Fibroblast of lung (primary cell): ENCODE data around the gene ING5. TPM values are rescaled to one million over a fixed set of nuclear protein-coding genes. Genes with fewer than 3 reads are reported as not detected.
A peak's percentile ranks its signal among the peaks of the same experiment; 100 is the strongest.

Source experiments
- DNase-seq, 2 donors: peaks; one replicate each; pipeline versions ENCODE4 v3.0.0 to v3.0.0-alpha.2; 2010; ENCODE audit warnings: low read depth in 2 of 2
- H2AFZ ChIP-seq: 2 replicates; pipeline ENCODE4 v1.5.1; 2012; ENCODE audit warnings: low read length, control low read depth, inconsistent platforms
- H3K27ac ChIP-seq: 2 replicates; pipeline ENCODE4 v1.5.1; 2011; ENCODE audit warnings: low read length, control low read depth; ENCODE audit not compliant: insufficient read depth
- H3K27me3 ChIP-seq: 2 replicates; pipeline ENCODE4 v1.5.1; 2011; ENCODE audit warnings: mild to moderate bottlenecking, low read length; ENCODE audit not compliant: control insufficient read depth, insufficient read depth
- H3K36me3 ChIP-seq: 2 replicates; pipeline ENCODE4 v1.5.1; 2011; ENCODE audit warnings: low read length; ENCODE audit not compliant: control insufficient read depth, insufficient read depth
- H3K4me1 ChIP-seq: 2 replicates; pipeline ENCODE4 v1.5.1; 2011; ENCODE audit warnings: low read length; ENCODE audit not compliant: control insufficient read depth, insufficient read depth; ENCODE audit errors: extremely low read depth
- H3K4me2 ChIP-seq: 2 replicates; pipeline ENCODE4 v1.5.1; 2011; ENCODE audit warnings: low read length, control low read depth; ENCODE audit not compliant: insufficient read depth; ENCODE audit errors: extremely low read depth
- H3K4me3 ChIP-seq, 4 experiments: fragments of 200-600 bp in 1 of 4; sonication (generic) in 1 of 4; replicated peaks in 1 of 4; 2 replicates each; pipeline ENCODE4 v1.5.1; 2011 to 2016; ENCODE audit warnings: low read length in 4 of 4, low read depth in 3 of 4, mild to moderate bottlenecking in 3 of 4, control low read depth in 2 of 4, inconsistent platforms in 1 of 4, mixed read lengths in 1 of 4; ENCODE audit not compliant: insufficient read depth in 1 of 4; ENCODE audit errors: control extremely low read depth in 1 of 4
- H3K79me2 ChIP-seq: 2 replicates; pipeline ENCODE4 v1.5.1; 2012; ENCODE audit warnings: mild to moderate bottlenecking, low read length, inconsistent platforms; ENCODE audit not compliant: control insufficient read depth, insufficient read depth
- H3K9ac ChIP-seq: 2 replicates; pipeline ENCODE4 v1.5.1; 2011; ENCODE audit warnings: mild to moderate bottlenecking, low read length, control low read depth; ENCODE audit not compliant: insufficient read depth
- H3K9me3 ChIP-seq: 2 replicates; pipeline ENCODE4 v1.5.1; 2012; ENCODE audit warnings: low read depth, low read length; ENCODE audit not compliant: control insufficient read depth, insufficient read depth
- H4K20me1 ChIP-seq: 2 replicates; pipeline ENCODE4 v1.5.1; 2011; ENCODE audit warnings: low read length; ENCODE audit not compliant: control insufficient read depth, insufficient read depth; ENCODE audit errors: extremely low read depth
- CTCF ChIP-seq, 2 donors: IDR thresholded peaks in 1 of 2; conservative IDR thresholded peaks in 1 of 2; 1 replicate in 1 of 2; 2 replicates in 1 of 2; pipeline ENCODE4 v1.5.1; 2011 to 2012; ENCODE audit warnings: low read length in 2 of 2, control low read depth in 1 of 2, inconsistent platforms in 1 of 2, low read depth in 1 of 2, mild to moderate bottlenecking in 1 of 2
- EZH2 ChIP-seq: IDR thresholded peaks from 2 replicates; pipeline ENCODE4 v1.5.1; 2012; ENCODE audit warnings: low read length, control low read depth, mild to moderate bottlenecking; ENCODE audit errors: missing control alignments
- polyA plus RNA-seq, 2 donors: library from polyadenylated mRNA; depleted of rRNA in 1 of 2; stranded (reverse) in 1 of 2; unstranded in 1 of 2; fragments of >200 nt; gene quantifications; 2 replicates each; pipeline ENCODE4 v1.2.1, GENCODE V29; 2011 to 2012; ENCODE audit warnings: missing spikeins in 1 of 2
- total RNA-seq: library from RNA; depleted of rRNA; stranded (reverse); fragments of >200 nt; gene quantifications from 2 replicates; pipeline ENCODE4 v1.2.1, GENCODE V29; 2014

The ING5 gene
- total and polyA plus RNA-seq, 2 donors (not counting 1 experiment from before 2014, with no cell fraction given): 17.4 to 27.4 TPM

- H3K79me2 ChIP-seq: peaks cover 41% of the 10 kb centered on the region
- H3K27ac ChIP-seq: peak within 1 kb of the TSS; percentile 98
- peak within 1 kb of the TSS; percentile 94 to 98 (median 96) for H3K4me3 ChIP-seq
- TF ChIP-seq CTCF (conservative IDR thresholded peaks at IDR 0.05 in 1 of 2, IDR thresholded peaks at IDR 0.05 in 1 of 2; ENCODE audit: low read depth in 1 of 2, low read length in 2 of 2): no peak
- no peak for TF ChIP-seq EZH2
- H3K9ac ChIP-seq: peak within 1 kb of the TSS; percentile 94
- DNase-seq: peak; percentile 94
- peaks cover 10% of the 10 kb centered on the region for H3K36me3 ChIP-seq
- H2AFZ ChIP-seq: peak within 1 kb of the TSS; percentile 72
- peaks cover 3% of the 10 kb centered on the region for H3K4me1 ChIP-seq
- H4K20me1 ChIP-seq: no peaks in the 10 kb centered on the region
- no peaks in the 10 kb centered on the region for H3K9me3 ChIP-seq
- no peaks in the 10 kb centered on the region for H3K27me3 ChIP-seq
- peak within 1 kb of the TSS; percentile 96 for H3K4me2 ChIP-seq
Measured at GRCh38 chr2:241686650-241687425, 15.0 kb upstream of the ING5 start, which contains the start of gene DTYMK. TSS of gene DTYMK (minus strand) at chr2:241686815. CDS start at chr2:241686783, 32 bp downstream.

DNA sequence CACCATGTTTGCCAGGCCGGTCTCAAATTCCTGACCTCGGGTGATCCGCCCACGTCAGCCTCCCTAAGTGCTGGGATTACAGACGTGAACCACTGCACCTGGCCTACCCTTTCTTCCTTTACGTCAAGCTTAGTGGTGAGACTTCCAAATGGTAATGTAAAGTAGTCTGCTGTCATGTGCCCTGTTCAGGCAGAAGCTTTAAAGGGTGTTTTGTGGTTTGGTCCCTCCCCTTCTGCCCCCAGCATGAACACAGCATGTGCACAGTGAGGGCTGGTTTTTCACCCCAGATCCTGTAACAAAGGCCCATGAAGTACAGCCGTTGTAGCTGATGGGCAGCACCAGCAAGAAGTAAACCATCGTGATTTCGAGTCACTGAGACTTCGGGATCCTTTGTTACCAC lies 12.5 kb upstream of the ING5 start:
- H2AFZ ChIP-seq: no peak overlapping the region
- H3K4me2 ChIP-seq: no peak overlapping the region
- TF ChIP-seq CTCF (conservative IDR thresholded peaks at IDR 0.05 in 1 of 2, IDR thresholded peaks at IDR 0.05 in 1 of 2; ENCODE audit: low read depth in 1 of 2, low read length in 2 of 2) (no peak), EZH2 (no peak)
- H3K79me2 ChIP-seq: peaks cover 35% of the 10 kb centered on the region
- H3K9ac ChIP-seq: no peak overlapping the region
- H4K20me1 ChIP-seq: no peaks in the 10 kb centered on the region
- H3K27me3 ChIP-seq: no peaks in the 10 kb centered on the region
- peaks cover 12% of the 10 kb centered on the region for H3K36me3 ChIP-seq
- DNase-seq: no peak
- H3K4me3 ChIP-seq: no peak overlapping the region
- H3K27ac ChIP-seq: no peak overlapping the region
- H3K4me1 ChIP-seq: peaks cover 7% of the 10 kb centered on the region
- no peaks in the 10 kb centered on the region for H3K9me3 ChIP-seq

DNA sequence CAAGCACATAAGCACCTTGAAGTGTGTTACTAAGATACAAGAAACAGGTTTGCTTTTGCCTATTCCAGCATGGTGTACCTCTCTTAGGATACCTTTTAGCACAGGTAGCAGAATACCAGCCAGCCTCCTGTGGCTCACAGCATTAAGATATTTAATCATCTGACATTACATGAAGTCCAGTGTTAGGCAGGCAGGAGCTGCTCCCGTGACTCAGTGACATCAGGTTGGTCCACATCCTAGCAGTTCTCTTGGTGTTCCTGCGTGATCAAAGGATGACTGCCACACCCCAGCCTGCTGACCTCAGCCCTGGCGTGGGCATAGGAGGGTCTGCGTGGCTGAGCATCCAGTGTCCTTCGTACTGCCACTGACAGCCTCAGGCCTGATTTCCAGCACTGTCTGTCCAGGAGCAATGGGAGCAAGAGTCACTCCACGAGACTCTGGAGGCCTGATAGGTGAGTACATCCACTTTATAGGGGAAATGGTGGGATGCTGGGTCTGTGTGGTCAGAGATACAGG lies 11.6 kb upstream of the ING5 start:
- no peaks in the 10 kb centered on the region for H4K20me1 ChIP-seq
- DNase-seq: no peak
- H3K4me1 ChIP-seq: peaks cover 7% of the 10 kb centered on the region
- H3K36me3 ChIP-seq: peaks cover 13% of the 10 kb centered on the region
- TF ChIP-seq EZH2 (no peak), CTCF (conservative IDR thresholded peaks at IDR 0.05 in 1 of 2, IDR thresholded peaks at IDR 0.05 in 1 of 2; ENCODE audit: low read depth in 1 of 2, low read length in 2 of 2) (no peak)
- H2AFZ ChIP-seq: no peak overlapping the region
- H3K4me2 ChIP-seq: no peak overlapping the region
- H3K9ac ChIP-seq: no peak overlapping the region
- H3K9me3 ChIP-seq: no peaks in the 10 kb centered on the region
- H3K27ac ChIP-seq: no peak overlapping the region
- no peaks in the 10 kb centered on the region for H3K27me3 ChIP-seq
- peaks cover 31% of the 10 kb centered on the region for H3K79me2 ChIP-seq
- no peak overlapping the region for H3K4me3 ChIP-seq
